ENCODE results near the gene TENM4. TPM values are rescaled to one million over a fixed set of nuclear protein-coding genes. Genes with fewer than 3 reads are reported as not detected.

Gene TENM4
- total RNA-seq, 1 experiment from 2014 or later = 0.39 TPM

GRCh38 chr11:79047980-79048379 lies 392.9 kb downstream of the TENM4 start:
- H3K4me3 ChIP-seq (ENCODE audit: low read depth in 2 of 2, low read length in 2 of 2) = no peak overlapping the region
- no peak for ATAC-seq
- DNase-seq (ENCODE audit: low read depth, low spot score) = no peak
- H3K27me3 ChIP-seq (ENCODE audit: control insufficient read depth, insufficient read depth, low read length) = peaks cover 2% of the 10 kb centered on the region; the same call in 1 of the 2 replicates
- no peak overlapping the region for H3K27ac ChIP-seq (ENCODE audit: low read length)
- in situ Hi-C loops (cut with HindIII; ENCODE audit: low pct_unique_long_range_greater_than_20kb, low sequenced_read_pairs) (no loop called here), intact Hi-C loops (cut with micrococcal nuclease; ENCODE audit: unreplicated experiment) (no loop called here)
- POLR2A ChIA-PET = no interaction called here
- H3K36me3 ChIP-seq (ENCODE audit: control insufficient read depth, insufficient read depth, low read length) = no peaks in the 10 kb centered on the region
- no peaks in the 10 kb centered on the region for H3K4me1 ChIP-seq (ENCODE audit: control insufficient read depth, insufficient read depth, low read length)
- CTCF ChIA-PET = no interaction called here
- TF ChIP-seq REST (IDR thresholded peaks at IDR 0.05; ENCODE audit: insufficient read depth in 1 of 2, low read depth in 2 of 2, low read length in 1 of 2) = no peak
- TF ChIP-seq CTCF (IDR thresholded peaks at IDR 0.05) = no peak
- no peak for TF ChIP-seq SIN3A (IDR thresholded peaks at IDR 0.05; ENCODE audit: borderline replicate concordance, insufficient read depth, low read depth, low read length)
- no peak for TF ChIP-seq TCF7L2 (IDR thresholded peaks at IDR 0.05; ENCODE audit: low read depth, low read length)
- H3K9me3 ChIP-seq (ENCODE audit: control insufficient read depth, insufficient read depth, low read depth, low read length) = no peaks in the 10 kb centered on the region
- BruUV-seq (replicated peaks) = no TSS peak

GRCh38 chr11:79047321-79047720 lies 393.5 kb downstream of the TENM4 start:
- POLR2A ChIA-PET = no interaction called here
- DNase-seq (ENCODE audit: low read depth, low spot score) (no peak), ATAC-seq (no peak)
- no peaks in the 10 kb centered on the region for H3K36me3 ChIP-seq (ENCODE audit: control insufficient read depth, insufficient read depth, low read length)
- no peaks in the 10 kb centered on the region for H3K4me1 ChIP-seq (ENCODE audit: control insufficient read depth, insufficient read depth, low read length)
- intact Hi-C loops (cut with micrococcal nuclease; ENCODE audit: unreplicated experiment) (no loop called here), in situ Hi-C loops (cut with HindIII; ENCODE audit: low pct_unique_long_range_greater_than_20kb, low sequenced_read_pairs) (no loop called here)
- CTCF ChIA-PET = no interaction called here
- TF ChIP-seq POLR2AphosphoS5 (IDR thresholded peaks at IDR 0.05; ENCODE audit: low read depth, low read length) = no peak
- no peak for TF ChIP-seq REST (IDR thresholded peaks at IDR 0.05; ENCODE audit: insufficient read depth in 1 of 2, low read depth in 2 of 2, low read length in 1 of 2)
- no peak for TF ChIP-seq TCF7L2 (IDR thresholded peaks at IDR 0.05; ENCODE audit: low read depth, low read length)
- TF ChIP-seq SIN3A (IDR thresholded peaks at IDR 0.05; ENCODE audit: borderline replicate concordance, insufficient read depth, low read depth, low read length) = no peak
- TF ChIP-seq CTCF (IDR thresholded peaks at IDR 0.05) = no peak
- BruUV-seq (replicated peaks) = no TSS peak
- H3K4me3 ChIP-seq (ENCODE audit: low read depth in 2 of 2, low read length in 2 of 2) = no peak overlapping the region
- H3K27ac ChIP-seq (ENCODE audit: low read length) = no peak overlapping the region
- H3K9me3 ChIP-seq (ENCODE audit: control insufficient read depth, insufficient read depth, low read depth, low read length) = no peaks in the 10 kb centered on the region
- peaks cover 2% of the 10 kb centered on the region; the same call in 1 of the 2 replicates for H3K27me3 ChIP-seq (ENCODE audit: control insufficient read depth, insufficient read depth, low read length)
